ENCODE measurements around the gene MYO1H.

MYO1H gene

GRCh38 chr12:109483346-109483745 lies 135.6 kb downstream of the MYO1H start:
- H3K9me3 ChIP-seq (ENCODE audit: control insufficient read depth, insufficient read depth, low read depth, low read length) = no peaks in the 10 kb centered on the region
- POLR2A ChIA-PET = no interaction called here
- CTCF ChIA-PET = interaction anchor here (1.5 kb wide), 1 partner anchor 55 kb away, joined by 4 read pairs; no protein-coding TSS in a partner anchor
- H3K4me1 ChIP-seq (ENCODE audit: control insufficient read depth, insufficient read depth, low read length) = no peaks in the 10 kb centered on the region
- peaks cover 28 to 57% of the 10 kb centered on the region in 2 experiments for H3K36me3 ChIP-seq (ENCODE audit: control insufficient read depth in 2 of 2, insufficient read depth in 1 of 2, low read length in 2 of 2)
- no peak for TF ChIP-seq ZNF341 (tag by site-specific recombination; IDR thresholded peaks at IDR 0.05; ENCODE audit: low read depth)
- no peak for TF ChIP-seq SCRT1 (tag by site-specific recombination; IDR thresholded peaks at IDR 0.05; ENCODE audit: borderline replicate concordance)
- no peak for TF ChIP-seq ZFP69B (tag by site-specific recombination; IDR thresholded peaks at IDR 0.05)
- no peak for TF ChIP-seq ZNF843 (tag by site-specific recombination; IDR thresholded peaks at IDR 0.05)
- no peak for TF ChIP-seq ZNF561 (tag by site-specific recombination; IDR thresholded peaks at IDR 0.05; ENCODE audit: borderline replicate concordance)
- no peak overlapping the region for H3K27ac ChIP-seq (ENCODE audit: extremely low read depth, low read depth, low read length)
- no peak overlapping the region for H3K4me3 ChIP-seq (ENCODE audit: low read depth, low read length)

DNA sequence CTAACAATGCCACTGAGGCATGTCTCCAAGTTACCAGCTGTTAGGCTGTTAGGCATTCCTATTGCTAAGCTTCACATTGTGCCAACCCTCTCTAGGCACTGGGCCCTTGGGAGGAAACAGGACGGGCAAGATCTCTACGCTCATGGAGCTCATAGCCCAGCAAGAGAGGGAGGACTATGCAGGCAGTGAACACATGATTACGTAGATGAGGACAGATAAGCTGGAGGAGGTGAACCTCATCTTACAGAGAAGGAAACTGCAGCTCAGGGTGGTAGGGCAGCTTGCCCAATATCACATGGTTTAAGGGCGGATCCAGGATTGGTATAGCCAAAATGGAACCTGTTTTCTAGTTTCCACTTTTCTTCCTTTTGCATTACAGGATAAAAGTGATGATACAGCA lies 137.5 kb downstream of the MYO1H start:
- ChIA-PET CTCF (interaction anchor here (1.1 to 1.3 kb wide), 2 partner anchors 9 to 52 kb away, joined by 3 to 4 read pairs; no protein-coding TSS in a partner anchor), POLR2A (no interaction called here)
- Histone ChIP-seq H3K9me3 (ENCODE audit: control insufficient read depth, insufficient read depth, low read depth, low read length) (no peaks in the 10 kb centered on the region), H3K4me1 (ENCODE audit: control insufficient read depth, insufficient read depth, low read length) (no peaks in the 10 kb centered on the region), H3K4me3 (ENCODE audit: low read depth, low read length) (no peak overlapping the region), H3K27ac (ENCODE audit: extremely low read depth, low read depth, low read length) (no peak overlapping the region), H3K36me3 (ENCODE audit: control insufficient read depth in 2 of 2, insufficient read depth in 1 of 2, low read length in 2 of 2) (peaks cover 39 to 75% of the 10 kb centered on the region in 2 experiments)
- TF ChIP-seq ZNF48 (tag by site-specific recombination; IDR thresholded peaks at IDR 0.05) (no peak), ZNF10 (tag by site-specific recombination; IDR thresholded peaks at IDR 0.05) (no peak), ZNF24 (tag by site-specific recombination; IDR thresholded peaks at IDR 0.05) (no peak), ZFP37 (tag by site-specific recombination; IDR thresholded peaks at IDR 0.05) (no peak), ZNF544 (tag by site-specific recombination; IDR thresholded peaks at IDR 0.05) (no peak), ZNF777 (tag by site-specific recombination; IDR thresholded peaks at IDR 0.05; ENCODE audit: borderline replicate concordance) (no peak), ZNF510 (tag by site-specific recombination; IDR thresholded peaks at IDR 0.05; ENCODE audit: insufficient replicate concordance) (no peak), ZBTB26 (tag by site-specific recombination; optimal IDR thresholded peaks at IDR 0.05) (no peak), TSHZ1 (tag by site-specific recombination; IDR thresholded peaks at IDR 0.05; ENCODE audit: borderline replicate concordance) (no peak), ZNF76 (tag by site-specific recombination; IDR thresholded peaks at IDR 0.05; ENCODE audit: borderline replicate concordance, low read depth) (no peak), ZNF707 (tag by site-specific recombination; IDR thresholded peaks at IDR 0.05) (no peak), ZNF624 (tag by site-specific recombination; IDR thresholded peaks at IDR 0.05) (no peak), SCRT1 (tag by site-specific recombination; IDR thresholded peaks at IDR 0.05; ENCODE audit: borderline replicate concordance) (no peak)
- TF ChIP-seq, protein P1, sequence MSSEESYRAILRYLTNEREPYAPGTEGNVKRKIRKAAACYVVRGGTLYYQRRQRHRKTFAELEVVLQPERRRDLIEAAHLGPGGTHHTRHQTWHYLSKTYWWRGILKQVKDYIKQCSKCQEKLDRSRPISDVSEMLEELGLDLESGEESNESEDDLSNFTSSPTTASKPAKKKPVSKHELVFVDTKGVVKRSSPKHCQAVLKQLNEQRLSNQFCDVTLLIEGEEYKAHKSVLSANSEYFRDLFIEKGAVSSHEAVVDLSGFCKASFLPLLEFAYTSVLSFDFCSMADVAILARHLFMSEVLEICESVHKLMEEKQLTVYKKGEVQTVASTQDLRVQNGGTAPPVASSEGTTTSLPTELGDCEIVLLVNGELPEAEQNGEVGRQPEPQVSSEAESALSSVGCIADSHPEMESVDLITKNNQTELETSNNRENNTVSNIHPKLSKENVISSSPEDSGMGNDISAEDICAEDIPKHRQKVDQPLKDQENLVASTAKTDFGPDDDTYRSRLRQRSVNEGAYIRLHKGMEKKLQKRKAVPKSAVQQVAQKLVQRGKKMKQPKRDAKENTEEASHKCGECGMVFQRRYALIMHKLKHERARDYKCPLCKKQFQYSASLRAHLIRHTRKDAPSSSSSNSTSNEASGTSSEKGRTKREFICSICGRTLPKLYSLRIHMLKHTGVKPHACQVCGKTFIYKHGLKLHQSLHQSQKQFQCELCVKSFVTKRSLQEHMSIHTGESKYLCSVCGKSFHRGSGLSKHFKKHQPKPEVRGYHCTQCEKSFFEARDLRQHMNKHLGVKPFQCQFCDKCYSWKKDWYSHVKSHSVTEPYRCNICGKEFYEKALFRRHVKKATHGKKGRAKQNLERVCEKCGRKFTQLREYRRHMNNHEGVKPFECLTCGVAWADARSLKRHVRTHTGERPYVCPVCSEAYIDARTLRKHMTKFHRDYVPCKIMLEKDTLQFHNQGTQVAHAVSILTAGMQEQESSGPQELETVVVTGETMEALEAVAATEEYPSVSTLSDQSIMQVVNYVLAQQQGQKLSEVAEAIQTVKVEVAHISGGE (tag by site-specific recombination; conservative IDR thresholded peaks at IDR 0.05; ENCODE audit: low read depth) = no peak
